Ishikawa (cell line): ENCODE results near the gene CHURC1.

Experiments used
- CEBPB ChIP-seq: IDR thresholded peaks from 2 replicates; pipeline ENCODE4 v1.6.1; 2012
- CREB1 ChIP-seq: IDR thresholded peaks from 2 replicates; pipeline ENCODE4 v1.6.1; 2012; ENCODE audit warnings: low read depth
- EGR1 ChIP-seq: IDR thresholded peaks from 2 replicates; pipeline ENCODE4 v1.6.1; 2012
- EP300 ChIP-seq: IDR thresholded peaks from 2 replicates; pipeline ENCODE4 v1.6.1; 2012; ENCODE audit warnings: borderline replicate concordance
- FOXM1 ChIP-seq: IDR thresholded peaks from 2 replicates; pipeline ENCODE4 v1.6.1; 2012; ENCODE audit warnings: low read depth, borderline replicate concordance
- NFIC ChIP-seq: IDR thresholded peaks from 2 replicates; pipeline ENCODE4 v1.6.1; 2012
- RAD21 ChIP-seq: IDR thresholded peaks from 2 replicates; pipeline ENCODE4 v1.6.1; 2012; ENCODE audit warnings: low read depth
- TAF1 ChIP-seq: IDR thresholded peaks from 2 replicates; pipeline ENCODE4 v1.6.1; 2012; ENCODE audit warnings: low read depth, mild to moderate bottlenecking
- TCF12 ChIP-seq: IDR thresholded peaks from 2 replicates; pipeline ENCODE4 v1.6.1; 2012; ENCODE audit warnings: low read depth
- TEAD4 ChIP-seq: IDR thresholded peaks from 2 replicates; pipeline ENCODE4 v1.6.1; 2012
- YY1 ChIP-seq: IDR thresholded peaks from 2 replicates; pipeline ENCODE4 v1.6.1; 2012; ENCODE audit warnings: low read depth
- ZBTB7A ChIP-seq: IDR thresholded peaks from 2 replicates; pipeline ENCODE4 v1.6.1; 2012; ENCODE audit warnings: low read depth
- TF ChIP-seq, protein P1 (sequence below): IDR thresholded peaks from 2 replicates; pipeline ENCODE4 v1.6.1; 2012; ENCODE audit warnings: low read depth, mild to moderate bottlenecking
- TF ChIP-seq, protein P2 (sequence below): IDR thresholded peaks from 2 replicates; pipeline ENCODE4 v1.6.1; 2012
- TF ChIP-seq, protein P3 (sequence below): IDR thresholded peaks from 2 replicates; pipeline ENCODE4 v1.6.1; 2012

CHURC1 gene

DNA sequence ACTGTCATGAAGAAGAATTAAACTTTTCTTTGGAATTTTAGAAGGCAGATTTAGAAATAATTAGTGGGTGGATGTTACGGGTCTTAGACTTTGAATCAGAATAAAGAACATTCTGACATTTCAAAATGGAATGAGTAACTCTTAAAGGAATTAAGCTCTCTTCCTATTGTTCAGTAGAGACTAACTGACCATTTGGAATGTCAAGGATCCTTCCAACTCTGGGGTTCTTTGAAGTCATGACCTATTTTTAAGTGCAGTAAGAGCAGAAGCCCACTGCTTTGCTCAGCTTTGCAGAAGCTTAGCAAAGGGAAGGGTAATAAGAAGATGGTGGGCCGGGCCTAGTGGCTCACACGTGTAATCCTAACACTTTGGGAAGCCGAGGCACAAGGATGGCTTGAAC is 4.0 kb downstream of the CHURC1 start:
- no peak for TF ChIP-seq CREB1
- TF ChIP-seq, protein P1, sequence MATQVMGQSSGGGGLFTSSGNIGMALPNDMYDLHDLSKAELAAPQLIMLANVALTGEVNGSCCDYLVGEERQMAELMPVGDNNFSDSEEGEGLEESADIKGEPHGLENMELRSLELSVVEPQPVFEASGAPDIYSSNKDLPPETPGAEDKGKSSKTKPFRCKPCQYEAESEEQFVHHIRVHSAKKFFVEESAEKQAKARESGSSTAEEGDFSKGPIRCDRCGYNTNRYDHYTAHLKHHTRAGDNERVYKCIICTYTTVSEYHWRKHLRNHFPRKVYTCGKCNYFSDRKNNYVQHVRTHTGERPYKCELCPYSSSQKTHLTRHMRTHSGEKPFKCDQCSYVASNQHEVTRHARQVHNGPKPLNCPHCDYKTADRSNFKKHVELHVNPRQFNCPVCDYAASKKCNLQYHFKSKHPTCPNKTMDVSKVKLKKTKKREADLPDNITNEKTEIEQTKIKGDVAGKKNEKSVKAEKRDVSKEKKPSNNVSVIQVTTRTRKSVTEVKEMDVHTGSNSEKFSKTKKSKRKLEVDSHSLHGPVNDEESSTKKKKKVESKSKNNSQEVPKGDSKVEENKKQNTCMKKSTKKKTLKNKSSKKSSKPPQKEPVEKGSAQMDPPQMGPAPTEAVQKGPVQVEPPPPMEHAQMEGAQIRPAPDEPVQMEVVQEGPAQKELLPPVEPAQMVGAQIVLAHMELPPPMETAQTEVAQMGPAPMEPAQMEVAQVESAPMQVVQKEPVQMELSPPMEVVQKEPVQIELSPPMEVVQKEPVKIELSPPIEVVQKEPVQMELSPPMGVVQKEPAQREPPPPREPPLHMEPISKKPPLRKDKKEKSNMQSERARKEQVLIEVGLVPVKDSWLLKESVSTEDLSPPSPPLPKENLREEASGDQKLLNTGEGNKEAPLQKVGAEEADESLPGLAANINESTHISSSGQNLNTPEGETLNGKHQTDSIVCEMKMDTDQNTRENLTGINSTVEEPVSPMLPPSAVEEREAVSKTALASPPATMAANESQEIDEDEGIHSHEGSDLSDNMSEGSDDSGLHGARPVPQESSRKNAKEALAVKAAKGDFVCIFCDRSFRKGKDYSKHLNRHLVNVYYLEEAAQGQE, result no peak
- no peak for TF ChIP-seq CEBPB
- TF ChIP-seq NFIC, result no peak
- TF ChIP-seq TCF12, result no peak
- no peak for TF ChIP-seq FOXM1
- no peak for TF ChIP-seq RAD21
- no peak for TF ChIP-seq EP300
- TF ChIP-seq YY1, result no peak
- TF ChIP-seq TAF1, result no peak

DNA sequence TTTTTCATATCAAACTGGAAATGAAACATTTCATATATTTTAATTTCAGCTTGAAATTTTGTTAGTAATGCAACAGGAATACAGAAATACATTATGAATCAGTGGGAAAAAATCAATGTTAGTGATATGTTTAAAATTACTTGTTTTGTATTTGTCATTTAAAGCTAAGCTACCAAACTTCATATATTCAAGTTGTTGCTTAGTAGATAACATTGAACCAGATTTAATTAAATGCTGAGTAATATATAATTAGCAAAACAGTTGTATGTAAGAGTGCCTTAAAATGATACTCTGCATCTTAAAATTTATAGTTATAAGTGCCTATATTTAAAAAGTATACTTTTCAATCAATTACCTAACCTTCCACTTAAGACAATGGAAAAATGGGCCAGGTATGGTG is 5.0 kb downstream of the CHURC1 start:
- TF ChIP-seq, protein P2, sequence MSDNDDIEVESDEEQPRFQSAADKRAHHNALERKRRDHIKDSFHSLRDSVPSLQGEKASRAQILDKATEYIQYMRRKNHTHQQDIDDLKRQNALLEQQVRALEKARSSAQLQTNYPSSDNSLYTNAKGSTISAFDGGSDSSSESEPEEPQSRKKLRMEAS, result no peak
- no peak for TF ChIP-seq NFIC
- no peak for TF ChIP-seq RAD21
- TF ChIP-seq TAF1, result no peak
- no peak for TF ChIP-seq ZBTB7A
- TF ChIP-seq, protein P1, result no peak
- TF ChIP-seq TCF12, result no peak
- TF ChIP-seq, protein P3, sequence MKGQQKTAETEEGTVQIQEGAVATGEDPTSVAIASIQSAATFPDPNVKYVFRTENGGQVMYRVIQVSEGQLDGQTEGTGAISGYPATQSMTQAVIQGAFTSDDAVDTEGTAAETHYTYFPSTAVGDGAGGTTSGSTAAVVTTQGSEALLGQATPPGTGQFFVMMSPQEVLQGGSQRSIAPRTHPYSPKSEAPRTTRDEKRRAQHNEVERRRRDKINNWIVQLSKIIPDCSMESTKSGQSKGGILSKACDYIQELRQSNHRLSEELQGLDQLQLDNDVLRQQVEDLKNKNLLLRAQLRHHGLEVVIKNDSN, result no peak
- no peak for TF ChIP-seq EP300
- no peak for TF ChIP-seq CREB1
- no peak for TF ChIP-seq TEAD4
- no peak for TF ChIP-seq EGR1
- no peak for TF ChIP-seq YY1
- no peak for TF ChIP-seq FOXM1
- TF ChIP-seq CEBPB, result no peak

DNA sequence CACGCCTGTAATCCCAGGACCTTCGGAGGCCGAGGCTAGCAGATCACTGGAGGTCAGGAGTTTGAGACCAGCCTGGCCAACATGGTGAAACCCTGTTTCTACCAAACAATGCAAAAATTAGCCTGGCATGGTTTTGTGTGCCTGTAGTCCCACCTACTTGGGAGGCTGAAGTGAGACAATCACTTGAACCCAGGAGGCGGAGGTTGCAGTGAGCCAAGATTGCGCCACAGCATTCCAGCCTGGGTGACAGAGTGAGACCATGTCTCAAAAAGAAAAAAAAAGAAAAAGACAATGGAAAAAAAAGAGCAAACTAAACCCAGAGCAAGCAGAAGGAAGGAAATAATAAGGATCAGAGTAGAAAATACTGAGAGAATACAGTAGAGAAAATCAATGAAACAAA is 5.4 kb downstream of the CHURC1 start:
- TF ChIP-seq, protein P2, result no peak
- TF ChIP-seq NFIC (peak; percentile 53; the same call in 1 of the 2 replicates), CEBPB (peak; percentile 99), YY1 (no peak), EP300 (peak; percentile 47; the same call in 1 of the 2 replicates), FOXM1 (no peak), TCF12 (peak; percentile 53), ZBTB7A (no peak), EGR1 (no peak), TEAD4 (peak; percentile 89)

DNA sequence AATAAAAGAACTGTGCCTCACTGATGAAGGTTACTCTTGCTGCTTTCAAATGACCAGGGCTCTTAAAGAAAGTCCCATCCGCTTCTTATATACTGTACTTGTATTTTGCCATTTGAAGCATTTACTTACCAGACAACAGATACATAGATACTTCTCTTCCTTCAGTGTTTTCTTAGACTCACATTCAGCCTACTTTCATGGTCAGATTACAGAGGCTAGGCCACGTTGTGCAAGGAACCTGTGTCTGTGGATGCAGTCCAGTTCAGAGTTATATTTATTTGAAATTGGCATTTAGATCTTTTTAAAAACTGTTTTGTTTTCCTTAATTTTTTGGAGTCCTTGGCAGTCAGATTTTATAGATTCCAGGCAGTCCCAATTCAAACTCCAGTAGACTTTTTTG is 6.2 kb downstream of the CHURC1 start:
- TF ChIP-seq YY1 (no peak), TAF1 (no peak), EP300 (no peak), FOXM1 (no peak), RAD21 (no peak), NFIC (no peak), ZBTB7A (no peak), CREB1 (no peak), EGR1 (no peak), CEBPB (no peak), TCF12 (no peak), TEAD4 (no peak)
- TF ChIP-seq, protein P3, result no peak
- TF ChIP-seq, protein P1, result no peak
- TF ChIP-seq, protein P2, result no peak
